ENCODE data around the gene CRYZ. TPM values are rescaled to one million over a fixed set of nuclear protein-coding genes. Genes with fewer than 3 reads are reported as not detected.

The CRYZ gene
- total RNA-seq = 39.3 and 60.2 TPM in 2 replicates

GRCh38 chr1:74732960-74733603, at the start of gene CRYZ, which contains the start of gene TYW3:
TSS of gene CRYZ (minus strand) at chr1:74733050. CDS start at chr1:74724821, 8,229 bp downstream.
TSS of gene TYW3 (plus strand) at chr1:74733152. CDS start at chr1:74733245, 93 bp downstream.

GRCh38 chr1:74673351-74674111, 59.3 kb downstream of the CRYZ start, which contains the start of gene ERICH3:
TSS of gene ERICH3 (minus strand) at chr1:74673792. CDS start at chr1:74673519, 273 bp downstream.

Other genes with a start within 250 kb of the CRYZ start
- gene LRRC53, start 220.4 kb downstream of the CRYZ start, total RNA-seq = not detected in 2 replicates
- gene ERICH3, start 59.3 kb downstream of the CRYZ start, total RNA-seq = 0.07 TPM in 1 of 2 replicates, not detected in the other
- gene TYW3, start 102 bp upstream of the CRYZ start, total RNA-seq = 10.4 and 11.8 TPM in 2 replicates

Measured in airway epithelial cell (primary cell).